Esophagus mucosa (tissue), 1 donor: ENCODE measurements around the gene LST1. TPM values are rescaled to one million over a fixed set of nuclear protein-coding genes. Genes with fewer than 3 reads are reported as not detected.

Experiments
- ATAC-seq: fragments of 200-7000 bp; cut with Tn5 transposase; one replicate; pipeline ENCODE4 v1.9.1; 2020
- total RNA-seq: library from RNA; stranded (reverse); gene quantifications from one replicate; pipeline ENCODE4 v1.2.4, GENCODE V29; 2023
- donor health status: DM: yes; HTN: yes; CAD: no.

LST1 gene
- total RNA-seq, 1 donor from 2014 or later: 2.4 TPM

DNA sequence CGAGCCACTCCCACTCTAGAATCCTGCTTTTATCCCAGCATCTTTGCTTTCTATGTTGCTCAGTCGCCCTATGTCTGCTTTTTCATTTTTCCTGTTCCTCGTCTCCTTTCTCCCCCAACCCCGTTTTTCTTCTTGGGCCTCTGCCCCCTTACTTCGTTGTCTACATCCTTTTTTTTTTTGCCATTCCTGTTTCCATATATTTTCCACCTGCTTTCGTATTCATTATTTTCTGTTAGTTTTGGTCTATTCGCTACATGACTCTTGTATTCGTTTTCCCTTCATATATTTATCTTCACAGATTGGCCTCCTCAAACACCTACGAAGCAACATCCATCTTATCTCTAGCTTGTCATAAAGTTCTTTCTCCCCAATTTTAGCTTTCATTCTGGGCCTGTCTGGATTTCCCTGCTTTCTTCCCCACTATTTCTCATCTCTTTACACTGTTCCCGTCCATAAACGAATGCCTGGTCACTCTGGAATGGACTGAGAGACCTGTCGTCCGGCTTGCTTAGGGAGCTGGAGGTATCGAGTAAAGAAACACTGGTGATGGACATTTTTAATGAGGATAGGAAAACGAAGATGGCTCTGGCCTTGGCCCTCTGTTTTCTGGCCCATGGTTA, 35.4 kb downstream of the LST1 start:
- no peak for ATAC-seq

DNA sequence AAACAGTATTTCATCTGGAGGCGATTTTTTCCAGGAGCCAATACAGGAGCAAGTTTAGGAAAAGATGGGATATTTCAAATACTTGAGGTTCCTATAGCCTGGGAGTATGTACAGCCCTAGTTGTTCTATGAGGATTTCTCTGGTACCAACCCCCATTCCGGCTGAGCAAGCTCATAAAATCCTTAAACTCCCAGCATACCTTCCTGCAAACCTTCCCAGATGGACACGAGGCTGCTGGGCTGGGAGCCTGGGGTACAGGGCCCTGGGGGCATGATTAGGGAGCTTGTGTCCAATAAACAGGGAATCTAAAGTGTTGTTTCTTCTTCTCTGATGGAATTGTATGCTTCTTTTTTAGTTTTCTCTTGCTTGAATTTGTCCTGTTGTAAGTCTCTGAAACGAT, 35.9 kb downstream of the LST1 start:
- ATAC-seq: no peak

DNA sequence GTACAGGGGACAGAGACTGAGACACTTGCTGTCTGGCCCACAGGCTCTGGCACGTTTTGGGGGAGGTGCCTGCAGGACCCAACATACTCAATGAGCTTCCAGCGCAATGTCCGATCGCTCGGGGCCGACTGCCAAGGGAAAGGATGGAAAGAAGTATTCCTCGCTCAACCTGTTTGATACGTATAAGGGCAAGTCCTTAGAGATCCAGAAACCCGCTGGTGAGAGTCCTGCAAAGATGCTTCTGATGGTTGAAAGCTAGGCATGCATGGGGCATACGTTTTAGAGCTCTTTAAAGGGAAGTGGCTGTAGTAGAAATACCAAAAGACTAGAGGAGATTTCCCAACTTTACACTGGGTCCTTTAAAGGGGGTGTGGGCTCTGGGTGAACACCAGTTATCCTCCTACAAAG, 36.6 kb downstream of the LST1 start:
- peak; percentile 2 for ATAC-seq

DNA sequence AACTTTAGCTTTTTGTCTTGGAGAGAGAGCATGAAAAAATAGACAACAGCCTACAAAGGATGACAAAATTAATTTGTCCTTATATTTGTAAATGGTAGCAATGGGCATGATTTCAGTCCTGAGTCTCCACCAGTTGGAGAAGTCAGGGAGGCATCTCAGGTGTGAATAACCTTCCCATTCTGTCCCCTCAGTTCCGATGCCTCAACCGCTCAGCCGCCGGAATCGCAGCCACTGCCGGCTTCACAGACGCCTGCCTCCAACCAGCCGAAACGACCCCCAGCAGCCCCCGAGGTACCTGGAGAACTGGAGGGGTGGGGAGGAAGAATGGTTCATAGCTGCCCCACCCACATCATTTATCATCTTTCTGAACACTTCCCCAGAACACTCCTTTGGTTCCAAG, 38.0 kb downstream of the LST1 start:
- no peak for ATAC-seq

DNA sequence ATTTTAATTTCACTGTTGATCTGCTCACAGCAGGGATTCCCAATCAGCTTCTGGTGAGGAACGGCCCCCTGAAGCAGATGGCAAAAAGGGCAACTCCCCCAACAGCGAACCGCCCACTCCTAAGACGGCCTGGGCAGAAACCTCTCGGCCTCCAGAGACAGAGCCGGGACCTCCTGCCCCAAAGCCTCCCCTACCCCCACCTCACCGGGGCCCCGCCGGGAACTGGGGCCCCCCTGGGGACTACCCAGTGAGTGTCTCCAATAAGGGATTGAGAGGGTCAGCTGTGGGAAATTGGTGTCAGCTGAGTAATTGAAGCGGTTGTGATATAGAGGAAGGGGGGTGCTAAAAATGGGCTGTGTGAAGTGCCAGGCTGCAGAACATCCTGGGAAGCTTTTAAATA, 40.9 kb downstream of the LST1 start:
- no peak for ATAC-seq

DNA sequence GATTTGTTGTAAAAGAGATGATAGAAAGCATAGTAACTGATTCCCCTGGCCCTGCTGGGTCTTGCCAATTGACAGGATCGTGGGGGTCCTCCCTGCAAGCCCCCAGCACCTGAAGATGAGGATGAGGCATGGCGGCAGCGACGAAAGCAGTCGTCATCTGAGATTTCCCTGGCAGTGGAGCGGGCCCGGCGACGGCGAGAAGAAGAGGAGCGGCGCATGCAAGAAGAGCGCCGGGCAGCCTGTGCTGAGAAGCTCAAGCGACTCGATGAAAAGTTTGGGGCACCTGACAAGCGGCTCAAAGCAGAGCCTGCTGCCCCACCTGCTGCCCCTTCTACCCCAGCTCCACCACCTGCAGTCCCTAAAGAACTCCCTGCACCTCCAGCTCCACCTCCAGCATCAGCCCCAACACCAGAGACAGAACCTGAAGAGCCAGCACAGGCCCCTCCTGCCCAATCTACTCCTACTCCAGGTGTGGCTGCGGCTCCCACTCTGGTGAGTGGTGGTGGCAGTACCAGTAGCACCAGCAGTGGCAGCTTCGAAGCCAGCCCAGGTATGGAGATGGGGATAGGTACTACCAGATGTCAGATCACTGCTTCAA, 41.7 kb downstream of the LST1 start:
- no peak for ATAC-seq

DNA sequence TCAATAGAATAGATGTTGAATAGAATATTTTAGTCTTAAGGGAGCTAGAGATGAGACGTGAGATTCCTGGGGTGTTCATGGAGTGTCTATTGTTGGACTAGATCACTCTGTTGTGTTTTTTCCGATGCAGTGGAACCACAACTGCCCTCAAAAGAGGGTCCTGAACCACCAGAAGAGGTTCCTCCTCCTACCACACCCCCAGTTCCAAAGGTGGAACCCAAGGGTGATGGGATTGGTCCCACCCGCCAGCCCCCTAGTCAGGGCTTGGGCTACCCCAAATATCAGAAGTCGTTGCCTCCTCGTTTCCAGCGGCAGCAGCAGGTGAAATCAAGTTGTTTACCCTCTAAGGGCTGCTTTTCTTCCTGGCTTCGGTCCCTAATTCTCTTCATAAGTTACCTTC, 42.9 kb downstream of the LST1 start:
- no peak for ATAC-seq

DNA sequence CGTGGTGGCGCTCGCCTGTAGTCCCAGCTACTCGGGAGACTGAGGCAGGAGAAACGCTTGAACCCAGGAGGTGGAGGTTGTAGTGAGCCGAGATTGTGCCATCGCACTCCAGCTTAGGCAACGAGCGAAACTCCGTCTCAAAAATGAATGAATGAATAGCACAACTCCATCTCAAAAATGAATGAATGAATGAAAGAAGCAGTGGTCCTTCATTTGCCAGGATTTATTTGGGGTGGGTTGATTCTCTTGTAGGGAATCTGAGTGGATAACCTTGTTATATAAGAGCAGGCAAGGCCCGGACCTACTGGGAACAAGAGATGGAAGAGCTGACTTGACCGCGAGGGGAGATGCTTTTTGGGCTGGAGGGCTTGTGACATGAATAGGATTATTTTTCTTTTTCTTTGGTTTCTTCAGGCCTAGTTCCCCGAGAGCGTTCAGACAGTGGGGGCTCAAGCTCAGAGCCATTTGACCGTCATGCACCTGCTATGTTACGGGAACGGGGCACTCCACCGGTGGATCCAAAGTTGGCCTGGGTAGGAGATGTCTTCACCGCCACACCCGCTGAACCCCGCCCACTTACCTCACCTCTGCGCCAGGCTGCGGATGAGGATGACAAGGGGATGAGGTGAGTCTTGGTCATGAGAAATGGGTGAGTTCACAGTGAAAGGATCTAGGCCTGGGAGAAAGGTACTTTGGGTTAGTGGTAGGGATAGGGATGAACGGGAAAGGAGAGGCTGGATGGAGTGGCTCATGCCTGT, 44.3 kb downstream of the LST1 start:
- ATAC-seq: no peak

DNA sequence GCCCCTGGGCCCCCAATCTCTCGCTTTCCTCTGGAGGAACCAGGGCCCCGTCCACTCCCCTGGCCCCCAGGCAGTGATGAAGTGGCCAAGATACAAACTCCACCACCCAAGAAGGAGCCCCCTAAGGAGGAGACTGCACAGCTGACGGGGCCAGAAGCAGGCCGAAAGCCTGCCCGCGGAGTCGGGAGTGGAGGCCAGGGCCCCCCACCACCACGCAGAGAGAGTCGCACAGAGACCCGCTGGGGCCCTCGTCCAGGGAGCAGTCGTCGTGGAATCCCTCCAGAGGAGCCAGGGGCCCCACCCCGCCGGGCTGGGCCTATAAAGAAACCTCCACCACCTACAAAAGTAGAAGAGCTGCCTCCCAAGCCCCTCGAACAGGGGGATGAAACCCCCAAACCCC, 45.1 kb downstream of the LST1 start:
- no peak for ATAC-seq

DNA sequence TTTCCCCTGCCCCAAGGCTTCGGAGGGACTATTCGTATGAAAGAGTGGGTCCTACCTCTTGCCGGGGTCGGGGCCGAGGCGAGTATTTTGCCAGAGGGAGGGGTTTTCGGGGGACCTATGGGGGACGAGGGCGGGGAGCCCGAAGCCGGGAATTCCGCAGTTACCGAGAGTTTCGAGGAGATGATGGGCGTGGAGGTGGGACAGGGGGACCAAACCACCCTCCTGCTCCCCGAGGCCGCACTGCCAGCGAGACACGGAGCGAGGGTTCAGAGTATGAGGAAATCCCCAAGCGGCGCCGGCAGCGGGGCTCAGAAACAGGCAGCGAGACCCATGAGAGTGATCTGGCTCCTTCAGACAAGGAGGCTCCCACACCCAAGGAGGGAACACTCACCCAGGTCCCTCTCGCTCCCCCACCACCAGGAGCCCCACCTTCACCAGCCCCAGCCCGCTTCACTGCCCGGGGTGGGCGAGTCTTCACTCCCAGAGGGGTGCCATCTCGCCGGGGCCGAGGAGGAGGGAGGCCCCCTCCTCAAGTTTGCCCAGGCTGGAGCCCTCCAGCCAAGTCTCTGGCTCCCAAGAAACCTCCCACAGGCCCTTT, 45.7 kb downstream of the LST1 start:
- no peak for ATAC-seq

DNA sequence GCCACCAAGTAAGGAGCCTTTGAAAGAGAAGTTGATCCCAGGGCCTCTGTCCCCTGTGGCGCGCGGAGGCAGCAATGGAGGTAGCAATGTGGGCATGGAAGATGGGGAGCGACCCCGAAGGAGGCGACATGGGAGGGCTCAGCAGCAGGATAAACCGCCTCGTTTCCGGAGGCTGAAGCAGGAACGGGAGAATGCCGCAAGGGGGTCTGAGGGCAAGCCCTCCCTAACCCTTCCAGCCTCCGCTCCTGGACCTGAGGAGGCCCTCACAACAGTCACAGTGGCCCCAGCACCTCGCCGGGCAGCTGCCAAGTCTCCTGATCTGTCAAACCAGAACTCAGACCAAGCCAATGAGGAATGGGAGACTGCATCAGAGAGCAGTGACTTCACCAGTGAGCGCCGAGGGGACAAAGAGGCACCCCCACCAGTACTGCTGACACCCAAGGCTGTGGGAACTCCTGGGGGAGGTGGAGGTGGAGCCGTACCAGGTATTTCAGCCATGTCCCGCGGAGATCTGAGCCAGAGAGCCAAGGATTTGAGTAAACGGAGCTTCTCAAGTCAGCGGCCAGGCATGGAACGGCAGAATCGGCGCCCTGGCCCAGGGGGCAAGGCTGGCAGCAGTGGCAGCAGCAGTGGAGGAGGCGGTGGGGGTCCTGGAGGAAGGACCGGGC, 46.3 kb downstream of the LST1 start:
- ATAC-seq: no peak

DNA sequence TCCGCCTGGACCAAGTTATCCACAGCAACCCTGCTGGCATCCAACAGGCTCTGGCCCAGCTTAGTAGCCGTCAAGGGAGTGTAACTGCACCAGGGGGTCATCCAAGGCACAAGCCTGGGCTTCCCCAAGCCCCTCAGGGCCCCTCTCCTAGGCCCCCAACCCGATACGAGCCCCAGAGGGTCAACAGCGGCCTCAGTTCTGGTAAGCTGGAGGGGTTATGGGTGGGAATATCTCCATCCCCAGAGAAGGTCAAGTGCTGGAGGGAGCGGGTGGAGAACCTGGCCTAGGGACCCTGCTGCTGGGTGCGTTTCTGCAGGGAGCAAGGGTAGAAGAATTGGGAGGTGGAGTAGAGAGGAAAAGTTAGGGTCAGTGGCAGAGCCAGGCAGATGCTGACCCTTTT, 47.4 kb downstream of the LST1 start:
- ATAC-seq: no peak

DNA sequence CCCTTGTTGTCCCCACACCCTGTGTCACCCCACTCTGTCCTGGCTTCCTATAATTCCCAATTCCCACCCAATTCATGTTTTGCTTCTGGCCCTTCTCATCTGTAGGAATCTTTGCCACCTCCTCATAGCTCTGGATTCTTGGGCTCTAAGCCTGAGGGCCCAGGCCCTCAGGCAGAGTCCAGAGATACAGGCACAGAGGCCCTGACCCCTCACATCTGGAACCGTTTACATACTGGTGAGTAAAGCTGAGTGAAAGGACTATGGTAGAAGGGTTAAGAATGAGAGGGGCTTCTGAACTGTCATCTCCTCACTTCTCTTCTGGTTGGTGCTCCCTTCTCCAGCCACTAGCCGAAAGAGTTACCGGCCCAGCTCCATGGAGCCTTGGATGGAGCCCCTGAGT, 48.1 kb downstream of the LST1 start:
- no peak for ATAC-seq

DNA sequence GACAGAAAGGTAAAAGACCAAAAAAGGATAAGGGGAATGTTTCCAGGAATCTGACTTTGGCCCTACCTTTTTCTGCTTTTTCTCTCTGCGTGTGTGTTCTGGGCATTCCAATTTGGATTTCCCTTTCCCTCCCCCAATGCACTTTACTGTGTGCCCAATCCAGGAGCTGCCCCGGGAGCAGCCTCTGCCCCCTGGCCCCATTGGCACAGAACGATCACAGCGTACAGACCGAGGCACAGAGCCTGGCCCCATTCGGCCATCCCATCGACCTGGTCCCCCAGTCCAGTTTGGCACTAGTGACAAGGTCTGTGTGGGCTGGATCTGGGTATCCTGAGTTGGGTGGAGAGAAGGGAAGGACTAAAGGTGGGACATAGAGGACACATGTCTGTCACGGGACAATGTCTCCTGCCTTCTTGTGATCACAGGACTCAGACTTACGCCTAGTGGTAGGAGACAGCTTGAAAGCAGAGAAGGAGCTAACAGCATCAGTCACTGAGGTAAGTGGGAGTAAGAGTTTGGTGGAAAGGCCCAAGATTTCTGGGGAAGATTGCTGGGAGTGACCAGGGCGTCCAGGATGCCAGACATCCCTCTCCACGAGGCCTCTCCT, 49.0 kb downstream of the LST1 start:
- ATAC-seq: no peak

DNA sequence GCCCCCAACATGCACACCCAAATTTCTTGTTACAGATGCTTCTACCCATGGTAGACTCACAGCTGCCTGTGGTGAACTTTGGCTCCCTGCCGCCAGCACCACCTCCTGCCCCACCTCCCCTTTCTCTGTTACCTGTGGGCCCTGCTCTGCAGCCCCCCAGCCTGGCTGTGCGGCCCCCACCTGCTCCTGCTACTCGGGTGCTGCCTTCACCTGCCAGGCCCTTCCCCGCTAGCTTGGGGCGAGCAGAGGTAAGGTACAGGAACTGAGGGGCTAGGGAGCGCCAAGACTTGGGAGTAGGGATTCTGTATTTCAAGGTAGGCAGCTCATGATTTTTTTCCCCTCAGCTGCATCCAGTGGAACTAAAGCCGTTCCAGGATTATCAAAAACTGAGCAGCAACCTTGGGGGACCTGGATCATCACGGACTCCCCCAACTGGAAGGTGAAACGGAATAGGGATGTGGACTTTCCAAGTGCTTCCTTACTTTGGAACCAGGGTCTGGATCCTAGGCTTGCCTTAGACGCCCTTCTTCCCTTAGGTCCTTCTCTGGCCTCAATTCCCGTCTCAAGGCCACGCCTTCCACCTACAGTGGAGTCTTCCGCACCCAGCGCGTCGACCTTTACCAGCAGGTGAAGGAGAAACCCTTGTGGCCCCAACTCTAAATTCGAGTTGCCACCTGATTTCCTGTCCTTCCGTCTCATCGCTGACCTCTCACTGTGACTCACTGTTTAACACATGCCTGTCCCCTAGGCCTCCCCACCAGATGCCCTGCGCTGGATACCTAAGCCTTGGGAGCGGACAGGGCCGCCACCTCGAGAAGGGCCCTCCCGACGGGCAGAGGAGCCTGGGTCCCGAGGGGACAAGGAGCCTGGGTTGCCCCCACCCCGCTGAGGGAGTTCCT, 50.9 kb downstream of the LST1 start:
- ATAC-seq: no peak

Other genes with a start within 250 kb of the LST1 start
- 105 TPM for gene HLA-B, start 229.1 kb upstream of the LST1 start, total RNA-seq
- 11.0 TPM for gene MICA, start 182.7 kb upstream of the LST1 start, total RNA-seq
- gene MICB, start 88.1 kb upstream of the LST1 start, total RNA-seq: 0.92 TPM
- not detected for gene MCCD1, start 57.3 kb upstream of the LST1 start, total RNA-seq
- 174 TPM for gene DDX39B, start 44.3 kb upstream of the LST1 start, total RNA-seq
- gene ATP6V1G2, start 39.7 kb upstream of the LST1 start, total RNA-seq: not detected
- gene NFKBIL1, start 38.7 kb upstream of the LST1 start, total RNA-seq: 13.9 TPM
- not detected for gene LTA, start 14.0 kb upstream of the LST1 start, total RNA-seq
- 0.24 TPM for gene TNF, start 10.7 kb upstream of the LST1 start, total RNA-seq
- 1.1 TPM for gene LTB, start 3.9 kb upstream of the LST1 start, total RNA-seq
- gene NCR3, start 6.7 kb downstream of the LST1 start, total RNA-seq: 0.28 TPM
- 3.3 TPM for gene AIF1, start 29.0 kb downstream of the LST1 start, total RNA-seq
- gene PRRC2A, start 34.4 kb downstream of the LST1 start, total RNA-seq: 103 TPM
- 143 TPM for gene BAG6, start 66.4 kb downstream of the LST1 start, total RNA-seq
- 1.6 TPM for gene APOM, start 69.6 kb downstream of the LST1 start, total RNA-seq
- 18.1 TPM for gene C6orf47, start 74.5 kb downstream of the LST1 start, total RNA-seq
- 8.2 TPM for gene GPANK1, start 78.7 kb downstream of the LST1 start, total RNA-seq
- 108 TPM for gene CSNK2B, start 79.8 kb downstream of the LST1 start, total RNA-seq
- 2.6 TPM for gene LY6G5B, start 83.7 kb downstream of the LST1 start, total RNA-seq
- gene LY6G5C, start 94.8 kb downstream of the LST1 start, total RNA-seq: 0.72 TPM
- gene ABHD16A, start 117.0 kb downstream of the LST1 start, total RNA-seq: 28.3 TPM
- gene LY6G6F, start 120.6 kb downstream of the LST1 start, total RNA-seq: not detected
- gene LY6G6D, start 129.1 kb downstream of the LST1 start, total RNA-seq: not detected
- gene LY6G6C, start 135.5 kb downstream of the LST1 start, total RNA-seq: 10.8 TPM
- 1.1 TPM for gene MPIG6B, start 137.1 kb downstream of the LST1 start, total RNA-seq
- 15.3 TPM for gene DDAH2, start 143.0 kb downstream of the LST1 start, total RNA-seq
- gene CLIC1, start 150.3 kb downstream of the LST1 start, total RNA-seq: 372 TPM
- gene MSH5, start 153.7 kb downstream of the LST1 start, total RNA-seq: 12.0 TPM
- 0.64 TPM for gene SAPCD1, start 176.4 kb downstream of the LST1 start, total RNA-seq
- gene VWA7, start 191.1 kb downstream of the LST1 start, total RNA-seq: 1.6 TPM
- 79.8 TPM for gene VARS1, start 209.5 kb downstream of the LST1 start, total RNA-seq
- 45.0 TPM for gene LSM2, start 220.7 kb downstream of the LST1 start, total RNA-seq
- 0.44 TPM for gene HSPA1L, start 229.0 kb downstream of the LST1 start, total RNA-seq
- 56.6 TPM for gene HSPA1A, start 229.3 kb downstream of the LST1 start, total RNA-seq
- gene HSPA1B, start 241.5 kb downstream of the LST1 start, total RNA-seq: 92.9 TPM